Muscle of leg (tissue), 11 donors: Measurements from ENCODE around the gene FRMD4A. TPM values are rescaled to one million over a fixed set of nuclear protein-coding genes. Genes with fewer than 3 reads are reported as not detected.

Experiments
- DNase-seq: peaks from one replicate; pipeline ENCODE4 v3.0.0; 2013
- H3K27ac ChIP-seq: one replicate; pipeline ENCODE4 v1.5.1; 2013; ENCODE audit warnings: mild to moderate bottlenecking, low read length, control low read depth
- H3K27me3 ChIP-seq: one replicate; pipeline ENCODE4 v1.6.1; 2013; ENCODE audit warnings: low read length; ENCODE audit not compliant: control insufficient read depth, insufficient read depth
- H3K36me3 ChIP-seq: one replicate; pipeline ENCODE4 v1.6.1; 2013; ENCODE audit warnings: low read length; ENCODE audit not compliant: control insufficient read depth, insufficient read depth
- H3K4me1 ChIP-seq: one replicate; pipeline ENCODE4 v1.6.1; 2013; ENCODE audit warnings: low read length; ENCODE audit not compliant: control insufficient read depth, insufficient read depth
- H3K4me3 ChIP-seq: one replicate; pipeline ENCODE4 v1.5.1; 2013; ENCODE audit warnings: low read length, control low read depth
- H3K9me3 ChIP-seq: replicated peaks from 2 replicates; pipeline ENCODE4 v1.6.1; 2013; ENCODE audit warnings: low read depth, low read length; ENCODE audit not compliant: control insufficient read depth
- WGBS: methylation state at CpG from one replicate; pipeline ENCODE4 v1.1.5; 2013; ENCODE audit warnings: missing lambda C conversion rate; ENCODE audit not compliant: insufficient coverage; 5-methylcytosine and 5-hydroxymethylcytosine counted together
- polyA plus RNA-seq, 8 donors: library from polyadenylated mRNA; unstranded; fragments of 120-200 nt; gene quantifications; one replicate each; pipeline versions ENCODE4 v1.2.1 to v1.2.3, GENCODE V29; 2013; ENCODE audit warnings: inconsistent platforms in 1 of 8, low replicate concordance in 1 of 8; ENCODE audit not compliant: insufficient read length in 8 of 8, insufficient read depth in 1 of 8
- total RNA-seq: library from RNA; stranded (reverse); fragments of 120-200 nt; gene quantifications from one replicate; pipeline ENCODE4 v1.2.4, GENCODE V29; 2013

FRMD4A gene
- total and polyA plus RNA-seq, 9 donors = 29.1 to 53.1 (median 42.0) TPM

DNA sequence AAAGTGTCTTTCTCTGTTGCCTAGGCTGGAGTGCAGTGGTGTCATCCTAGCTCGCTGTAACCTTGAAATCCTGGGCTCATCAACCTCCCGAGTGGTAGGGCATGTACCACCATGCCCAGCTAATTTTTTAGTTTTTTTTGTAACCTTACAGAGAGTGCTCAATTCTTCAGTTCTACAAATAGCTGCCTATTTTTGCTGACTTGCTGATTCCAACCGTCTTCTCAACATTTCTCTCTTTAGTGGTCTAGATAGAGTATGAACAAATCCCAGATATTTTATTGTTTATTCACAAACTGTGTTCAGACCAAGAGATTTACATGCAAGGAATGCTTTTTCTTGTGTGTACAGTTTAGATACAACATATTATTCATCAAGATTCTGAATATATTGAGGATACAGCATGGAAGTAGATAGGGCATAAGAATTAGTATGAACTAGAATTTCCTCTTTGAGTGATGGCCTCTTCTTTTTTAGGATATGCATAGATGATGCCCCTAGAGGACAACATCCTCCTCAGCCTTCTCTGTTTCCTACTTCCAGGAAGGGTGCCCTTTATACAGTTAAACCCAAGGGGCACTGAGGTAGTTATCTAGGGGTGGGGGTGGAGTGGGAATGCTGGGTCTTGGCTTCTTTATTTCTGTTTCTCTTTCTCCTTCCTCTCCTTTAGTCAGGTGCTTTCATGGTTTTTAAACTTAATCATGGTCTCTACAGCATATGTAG is 717.9 kb downstream of the FRMD4A start:
- WGBS = no CpG with 5 or more reads among the region's 3 CpGs
- H3K4me3 ChIP-seq = no peak overlapping the region
- H3K9me3 ChIP-seq = no peaks in the 10 kb centered on the region
- H3K36me3 ChIP-seq = peaks cover 32% of the 10 kb centered on the region
- peaks cover 14% of the 10 kb centered on the region for H3K4me1 ChIP-seq
- DNase-seq = no peak
- no peak overlapping the region for H3K27ac ChIP-seq
- H3K27me3 ChIP-seq = no peaks in the 10 kb centered on the region

DNA sequence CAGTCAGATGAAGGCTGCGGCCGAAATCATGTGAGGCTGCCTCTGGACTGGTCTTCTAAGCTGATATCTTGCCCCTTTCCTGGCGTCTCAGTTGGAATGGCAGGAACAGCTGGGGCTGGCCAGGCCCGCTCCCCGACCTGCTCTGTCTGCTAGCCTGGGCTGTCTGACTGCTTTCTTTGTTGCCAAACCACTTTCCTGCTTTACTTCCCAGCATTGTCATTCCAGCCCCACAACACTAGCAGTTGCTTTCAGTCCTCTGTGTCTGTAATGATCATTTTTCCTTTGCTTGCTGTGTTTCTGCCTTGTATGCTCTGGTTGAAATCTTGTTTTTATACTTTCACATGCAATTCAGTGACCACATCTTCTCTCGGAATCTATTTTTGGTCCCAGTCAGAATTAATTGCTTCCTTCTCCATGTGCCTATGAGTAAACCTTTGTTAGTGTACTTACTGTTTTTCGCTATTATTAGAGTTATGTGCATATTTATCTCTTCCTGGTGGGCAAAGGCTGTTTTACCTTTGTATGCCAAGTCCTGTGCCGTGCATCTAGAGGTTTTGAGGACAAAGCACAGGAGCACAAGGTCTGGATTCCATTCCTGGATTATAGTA is 722.4 kb downstream of the FRMD4A start:
- Histone ChIP-seq H3K27ac (peak overlapping the region; percentile 87), H3K4me3 (no peak overlapping the region), H3K27me3 (no peaks in the 10 kb centered on the region), H3K4me1 (peaks cover 4% of the 10 kb centered on the region), H3K9me3 (no peaks in the 10 kb centered on the region), H3K36me3 (peaks cover 21% of the 10 kb centered on the region)
- WGBS = 75% methylated on average over 5 of the region's 8 CpGs
- peak; percentile 84 for DNase-seq

DNA sequence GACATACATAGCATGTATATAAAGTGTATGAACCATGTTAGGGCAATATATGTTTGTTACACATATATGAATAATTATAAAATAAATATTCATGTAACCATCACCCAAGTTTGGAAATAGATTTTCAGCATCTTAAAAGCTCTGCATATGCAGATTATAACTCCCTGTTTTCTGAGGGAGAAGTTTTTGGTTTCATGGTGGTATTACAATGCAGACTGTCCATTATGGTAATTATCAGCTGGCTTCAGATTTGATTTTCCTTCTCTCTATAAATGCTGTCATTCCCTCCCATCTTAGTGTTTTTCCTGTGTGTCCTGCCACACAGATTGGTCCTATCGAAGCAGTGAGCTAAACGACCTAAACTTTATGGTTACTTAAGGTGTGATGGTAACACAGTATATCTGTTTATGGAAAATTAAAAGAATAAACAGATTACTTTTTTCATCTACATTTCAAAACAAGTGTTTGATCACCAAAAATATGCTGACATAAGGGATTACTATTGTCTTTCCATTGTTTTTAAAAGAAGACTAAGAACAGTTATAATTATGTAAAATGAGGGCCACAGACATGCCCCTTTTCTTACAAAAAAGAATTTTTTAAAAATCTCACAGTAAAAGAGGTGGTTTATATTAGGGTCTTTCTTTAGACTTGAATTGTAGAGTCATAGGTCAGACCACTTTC is 726.2 kb downstream of the FRMD4A start:
- no peak for DNase-seq
- peaks cover 8% of the 10 kb centered on the region for H3K36me3 ChIP-seq
- H3K4me1 ChIP-seq = peaks cover 4% of the 10 kb centered on the region
- H3K27me3 ChIP-seq = no peaks in the 10 kb centered on the region
- no peaks in the 10 kb centered on the region for H3K9me3 ChIP-seq
- H3K27ac ChIP-seq = no peak overlapping the region
- no CpG with 5 or more reads among the region's 2 CpGs for WGBS
- no peak overlapping the region for H3K4me3 ChIP-seq

DNA sequence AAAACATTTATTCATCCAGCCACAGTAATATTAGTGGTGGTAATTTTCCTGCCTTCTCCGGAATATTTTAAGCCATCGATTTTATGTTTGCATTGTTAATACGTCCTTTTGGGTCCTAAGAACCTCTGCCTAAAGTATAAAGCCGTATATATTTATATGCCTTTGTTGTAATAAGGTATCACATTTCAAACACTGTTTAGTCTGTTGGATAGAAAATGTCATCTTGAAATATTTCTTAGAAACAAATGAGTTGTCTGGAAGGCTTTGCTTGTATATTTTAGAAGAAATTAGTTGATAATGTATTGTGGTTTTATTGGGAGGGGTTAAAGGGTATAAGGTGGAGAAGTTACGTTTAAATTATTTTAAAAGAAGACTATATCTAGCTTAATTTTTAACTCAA is 732.8 kb downstream of the FRMD4A start:
- WGBS = no CpG with 5 or more reads among the region's 5 CpGs
- peaks cover 10% of the 10 kb centered on the region for H3K36me3 ChIP-seq
- no peak for DNase-seq
- H3K9me3 ChIP-seq = no peaks in the 10 kb centered on the region
- H3K27ac ChIP-seq = no peak overlapping the region
- no peaks in the 10 kb centered on the region for H3K4me1 ChIP-seq
- H3K4me3 ChIP-seq = no peak overlapping the region
- H3K27me3 ChIP-seq = no peaks in the 10 kb centered on the region

DNA sequence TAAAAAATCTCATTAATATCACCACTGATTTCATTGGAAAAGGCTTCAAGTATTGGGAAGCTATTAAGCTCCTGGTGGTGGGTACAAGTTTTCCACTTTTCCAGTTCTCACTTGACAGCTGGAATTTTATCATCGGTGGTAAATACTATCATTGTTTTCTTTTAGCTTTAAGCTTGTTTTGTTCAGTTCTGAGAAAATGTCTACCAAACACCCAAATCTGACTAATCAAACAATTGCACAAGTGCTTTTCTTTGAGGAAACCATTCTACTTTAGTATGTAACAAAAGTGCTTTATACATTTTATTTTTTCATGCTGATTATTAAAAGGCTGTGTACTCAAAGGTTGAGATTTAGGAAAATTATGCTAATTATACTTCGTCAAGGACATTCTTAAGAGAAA is 736.1 kb downstream of the FRMD4A start:
- H3K27me3 ChIP-seq = no peaks in the 10 kb centered on the region
- no peak overlapping the region for H3K27ac ChIP-seq
- no CpG with 5 or more reads among the region's 2 CpGs for WGBS
- DNase-seq = no peak
- no peak overlapping the region for H3K4me3 ChIP-seq
- H3K36me3 ChIP-seq = peaks cover 19% of the 10 kb centered on the region
- no peaks in the 10 kb centered on the region for H3K9me3 ChIP-seq
- no peaks in the 10 kb centered on the region for H3K4me1 ChIP-seq
